Activated naive CD4-positive, alpha-beta T cell treated with anti-CD3 and anti-CD28 coated beads, Interleukin-2, amount 50 U/mL, for 72 hours (primary cell): ENCODE results near the gene NDC80. TPM values are rescaled to one million over a fixed set of nuclear protein-coding genes. Genes with fewer than 3 reads are reported as not detected.
"Not testable (repeated sequence)": the region's sequence is repeated elsewhere in the genome, so short reads cannot be mapped to it uniquely, and the experiment has no call there.

Experiments used
- ATAC-seq, 2 donors: fragments of 150-1000 bp; cut with Tn5 transposase; 2 replicates each; pipeline ENCODE4 v1.10.0; 2021; ENCODE audit warnings: mild to moderate bottlenecking in 2 of 2, moderate library complexity in 2 of 2
- DNase-seq, 2 donors: peaks; one replicate each; pipeline ENCODE4 v3.0.0; 2021 to 2022; ENCODE audit warnings: low spot score in 2 of 2
- H3K27ac Mint-ChIP-seq, 2 donors: one replicate each; pipeline ENCODE4 v1.8.0; 2022; ENCODE audit warnings: mild to moderate bottlenecking in 2 of 2, mixed read lengths in 2 of 2
- H3K36me3 Mint-ChIP-seq, 2 donors: one replicate each; pipeline ENCODE4 v1.8.0; 2022; ENCODE audit warnings: mixed read lengths in 2 of 2
- H3K9me3 Mint-ChIP-seq, 2 donors: one replicate each; pipeline ENCODE4 v1.8.0; 2022; ENCODE audit warnings: mixed read lengths in 2 of 2
- total RNA-seq, 2 donors: library from RNA; stranded (reverse); gene quantifications; one replicate each; pipeline ENCODE4 v1.2.3, GENCODE V29; 2022

Gene NDC80
- total RNA-seq = 100 to 1,000 TPM in 1 of 2 donors, 10 to 100 TPM in 1; 66.8 to 117 TPM

GRCh38 chr18:2571200-2572170 is at the start of gene NDC80, which contains the start of gene METTL4:
Gene NDC80, plus strand, starts transcription at chr18:2571557. Its CDS starts 1,429 bp downstream, at chr18:2572986.
Gene METTL4, minus strand, starts transcription at chr18:2571505. Its CDS starts 4,289 bp downstream, at chr18:2567216.
- DNase-seq = peak; percentile 79 to 86
- peak; percentile 88 to 89 for ATAC-seq
- Mint-ChIP-seq H3K27ac (peak within 1 kb of the TSS; percentile 99 to 100), H3K36me3 (peaks cover 31 to 67% of the 10 kb centered on the region in 2 donors), H3K9me3 (no peaks in the 10 kb centered on the region)

GRCh38 chr18:2522112-2522511 is 49.2 kb upstream of the NDC80 start:
- H3K9me3 Mint-ChIP-seq = no peaks in the 10 kb centered on the region
- DNase-seq = no peak
- no peaks in the 10 kb centered on the region for H3K36me3 Mint-ChIP-seq
- H3K27ac Mint-ChIP-seq = peak overlapping the region in 1 of 2 donors; percentile 41
- ATAC-seq = no peak

GRCh38 chr18:2524794-2525198 is 46.6 kb upstream of the NDC80 start:
- not testable (repeated sequence) for H3K9me3 Mint-ChIP-seq

GRCh38 chr18:2526329-2526728 is 45.0 kb upstream of the NDC80 start:
- ATAC-seq (no peak), DNase-seq (no peak)
- no peak overlapping the region for H3K27ac Mint-ChIP-seq
- no peaks in the 10 kb centered on the region for H3K36me3 Mint-ChIP-seq
- H3K9me3 Mint-ChIP-seq = no peaks in the 10 kb centered on the region

More at GRCh38 chr18:2524794-2525198, 46.6 kb upstream of the NDC80 start:
- not testable (repeated sequence) for DNase-seq, ATAC-seq, H3K36me3 Mint-ChIP-seq, H3K27ac Mint-ChIP-seq

DNA sequence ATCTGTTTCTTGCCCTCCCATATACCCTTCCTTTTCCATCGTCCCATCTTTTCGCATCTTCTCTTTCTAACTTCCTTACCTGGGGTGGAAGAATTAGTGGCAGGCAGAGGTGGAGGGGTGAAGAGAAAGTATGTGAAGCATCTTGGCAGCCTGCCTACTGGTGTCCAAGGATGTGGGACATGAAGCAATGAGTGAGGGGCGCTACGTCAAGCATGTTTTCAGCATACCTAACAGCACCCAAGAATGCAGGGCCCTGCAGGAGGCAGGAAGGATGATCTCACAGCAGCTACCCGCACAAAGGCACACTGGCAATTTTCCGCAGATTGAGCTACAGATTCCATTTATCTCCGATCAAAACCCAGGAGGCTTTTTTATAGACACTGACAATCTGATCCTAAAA is 42.2 kb upstream of the NDC80 start:
- Mint-ChIP-seq H3K36me3 (peaks cover 8 to 9% of the 10 kb centered on the region in 2 donors), H3K9me3 (no peaks in the 10 kb centered on the region), H3K27ac (no peak overlapping the region)
- no peak for DNase-seq
- no peak for ATAC-seq

GRCh38 chr18:2531751-2532150 is 39.6 kb upstream of the NDC80 start:
- Mint-ChIP-seq H3K27ac (no peak overlapping the region), H3K36me3 (peaks cover 8 to 9% of the 10 kb centered on the region in 2 donors), H3K9me3 (no peaks in the 10 kb centered on the region)
- ATAC-seq (no peak), DNase-seq (no peak)

DNA sequence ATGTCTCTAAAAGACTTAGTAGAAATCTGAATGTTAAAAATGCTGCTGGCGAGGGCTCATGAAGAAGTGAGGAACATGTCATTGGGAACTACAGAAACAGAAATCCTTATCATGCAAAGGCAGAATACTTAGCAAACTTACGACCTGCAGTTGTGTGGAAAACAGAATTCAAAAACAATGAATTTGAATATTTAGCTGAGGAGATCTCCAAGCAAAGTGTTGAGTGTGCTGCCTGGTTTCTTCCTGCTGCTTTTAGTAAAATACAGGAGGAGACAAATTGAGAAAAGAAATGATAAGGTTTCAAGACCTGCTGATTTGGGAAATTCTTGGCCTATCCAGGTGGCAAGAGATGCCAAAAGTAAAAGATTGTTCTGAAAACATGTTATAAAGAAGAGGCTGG is 38.6 kb upstream of the NDC80 start:
- no peaks in the 10 kb centered on the region for H3K9me3 Mint-ChIP-seq
- DNase-seq (no peak), ATAC-seq (no peak)
- no peak overlapping the region for H3K27ac Mint-ChIP-seq
- peaks cover 8 to 9% of the 10 kb centered on the region in 2 donors for H3K36me3 Mint-ChIP-seq

DNA sequence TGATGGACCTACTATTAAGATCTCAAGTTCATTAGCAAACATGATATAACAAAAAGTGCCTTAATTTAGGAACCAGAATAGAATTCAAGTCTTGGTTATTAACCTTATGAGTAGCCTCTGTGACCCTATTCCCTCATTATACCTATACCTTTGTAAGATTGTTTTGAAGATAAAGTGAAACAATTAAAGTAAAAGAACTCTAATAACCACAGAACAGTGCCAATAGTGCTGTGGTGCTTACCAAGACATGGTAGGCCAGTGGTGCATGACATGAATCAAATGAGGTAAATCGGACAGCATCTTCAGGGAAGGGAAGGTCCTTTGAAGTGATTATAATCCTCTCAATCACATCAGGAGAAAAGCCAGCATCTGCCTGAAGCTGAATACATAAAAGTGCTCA is 36.5 kb upstream of the NDC80 start:
- DNase-seq = no peak
- H3K36me3 Mint-ChIP-seq = peaks cover 8 to 9% of the 10 kb centered on the region in 2 donors

DNA sequence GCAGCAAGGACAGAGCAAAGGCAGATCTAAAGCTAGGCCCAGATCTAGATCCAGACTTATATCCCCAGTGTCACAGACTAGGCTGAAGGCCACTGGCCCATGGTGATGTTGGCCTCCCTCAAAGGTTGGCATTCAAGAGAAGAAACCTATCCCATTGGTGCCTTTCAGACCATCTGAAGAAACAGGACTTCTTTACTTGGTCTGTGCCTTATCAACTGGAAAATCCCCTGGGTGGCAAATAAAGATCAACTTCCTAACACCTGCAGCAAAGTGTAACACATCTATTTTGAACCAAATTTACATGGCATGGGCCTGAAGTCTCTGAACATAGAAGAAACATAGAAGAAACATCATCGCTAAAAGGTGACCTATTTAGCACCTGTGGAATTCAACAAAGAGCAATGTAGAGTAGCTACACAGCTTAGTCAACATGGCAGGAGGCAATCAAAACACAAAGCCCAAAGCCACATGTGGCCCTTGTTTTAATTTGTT is 35.9 kb upstream of the NDC80 start:
- Mint-ChIP-seq H3K36me3 (peaks cover 8 to 9% of the 10 kb centered on the region in 2 donors), H3K9me3 (no peaks in the 10 kb centered on the region), H3K27ac (no peak overlapping the region)
- no peak for ATAC-seq
- no peak for DNase-seq

More for the DNA sequence above, 36.5 kb upstream of the NDC80 start:
- Mint-ChIP-seq H3K9me3 (no peaks in the 10 kb centered on the region), H3K27ac (no peak overlapping the region)
- ATAC-seq = no peak

- Mint-ChIP-seq H3K9me3 (no peaks in the 10 kb centered on the region), H3K27ac (no peak overlapping the region), H3K36me3 (peaks cover 8 to 9% of the 10 kb centered on the region in 2 donors)
- ATAC-seq (no peak), DNase-seq (no peak)
Observed at GRCh38 chr18:2536063-2536462, 35.3 kb upstream of the NDC80 start.

DNA sequence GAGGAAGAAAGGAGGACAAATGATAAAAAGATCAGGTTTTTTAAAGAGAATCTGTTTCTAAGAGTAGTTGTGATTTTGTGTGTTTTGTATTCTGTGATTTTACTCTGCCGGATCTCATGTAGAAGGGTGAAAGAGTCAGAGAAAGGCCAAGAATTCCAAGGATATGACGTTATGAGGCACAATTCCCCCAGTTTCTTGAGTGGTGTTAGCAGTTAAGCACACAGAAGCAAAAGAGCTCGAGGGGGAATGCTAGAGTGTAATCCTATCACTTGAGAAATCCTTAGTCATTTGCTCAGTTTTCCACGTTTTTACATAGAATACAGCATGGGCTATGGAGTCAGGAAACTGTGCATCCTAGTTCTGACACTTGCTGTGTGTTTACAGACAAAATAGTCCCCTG is 34.9 kb upstream of the NDC80 start:
- DNase-seq (no peak), ATAC-seq (no peak)
- peaks cover 8 to 9% of the 10 kb centered on the region in 2 donors for H3K36me3 Mint-ChIP-seq
- no peak overlapping the region for H3K27ac Mint-ChIP-seq
- H3K9me3 Mint-ChIP-seq = no peaks in the 10 kb centered on the region

GRCh38 chr18:2537296-2537695 is 34.1 kb upstream of the NDC80 start:
- no peak for ATAC-seq
- Mint-ChIP-seq H3K36me3 (peaks cover 8 to 9% of the 10 kb centered on the region in 2 donors), H3K9me3 (no peaks in the 10 kb centered on the region), H3K27ac (no peak overlapping the region)
- DNase-seq = no peak

DNA sequence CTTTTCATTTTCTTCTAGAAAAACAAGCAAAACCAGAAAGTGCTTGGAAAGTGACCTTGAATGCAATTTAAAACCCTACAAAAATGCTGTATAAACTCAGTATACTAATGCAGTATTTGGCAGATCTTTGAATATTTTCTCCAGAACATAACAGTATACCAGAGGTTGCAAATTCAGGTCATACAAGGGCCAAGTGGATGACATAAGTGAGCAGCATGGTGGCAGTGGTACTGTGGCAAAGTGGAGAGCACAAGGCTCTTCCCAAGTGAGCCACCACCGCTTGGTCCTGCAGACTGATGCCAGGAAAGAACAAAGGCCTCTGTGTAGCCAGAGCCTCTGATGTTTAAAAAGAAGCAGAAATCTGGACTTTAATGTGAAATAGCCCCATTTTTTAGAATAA is 33.1 kb upstream of the NDC80 start:
- H3K9me3 Mint-ChIP-seq = no peaks in the 10 kb centered on the region
- no peak for DNase-seq
- no peak for ATAC-seq
- no peak overlapping the region for H3K27ac Mint-ChIP-seq
- H3K36me3 Mint-ChIP-seq = no peaks in the 10 kb centered on the region

DNA sequence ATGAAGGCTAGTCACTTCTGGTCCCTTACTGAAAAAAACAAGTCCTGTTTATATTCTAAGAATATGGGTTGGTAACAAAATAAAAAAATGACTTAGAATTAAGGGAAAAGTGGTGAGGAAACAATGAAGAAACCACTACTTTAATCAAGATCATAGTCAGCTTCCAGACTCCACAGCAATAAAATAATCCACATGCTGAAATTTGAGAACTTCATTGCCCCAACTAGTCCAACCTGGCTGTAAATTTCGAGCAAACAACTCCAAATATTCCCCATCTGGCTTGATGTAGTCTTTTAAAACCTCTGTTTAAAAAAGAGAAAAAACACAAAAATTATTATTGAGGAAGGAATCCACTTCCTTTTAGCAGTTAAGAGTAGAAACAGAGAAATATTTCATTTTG is 32.5 kb upstream of the NDC80 start:
- no peak for ATAC-seq

DNA sequence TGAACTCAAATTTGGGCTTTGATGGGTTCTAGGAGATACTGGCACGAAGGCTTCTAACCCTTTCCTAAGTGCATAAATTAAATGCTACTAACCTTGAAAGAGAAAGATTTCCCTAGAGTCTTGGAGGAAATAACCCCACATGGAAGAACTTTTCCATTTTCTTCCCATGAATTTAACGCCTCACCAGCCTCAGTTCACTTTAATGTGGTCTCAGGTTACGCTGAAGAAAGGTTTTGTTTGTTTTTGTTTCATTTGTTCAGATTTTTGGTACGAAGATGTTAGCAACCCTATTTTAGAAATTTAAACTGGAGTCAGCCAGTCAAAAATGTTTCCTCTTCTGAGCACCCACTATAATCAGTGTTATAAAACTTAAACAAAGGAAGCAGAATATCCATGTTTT is 30.8 kb upstream of the NDC80 start:
- DNase-seq (no peak), ATAC-seq (no peak)
- Mint-ChIP-seq H3K27ac (no peak overlapping the region), H3K9me3 (no peaks in the 10 kb centered on the region), H3K36me3 (no peaks in the 10 kb centered on the region)

More for the DNA sequence above, 32.5 kb upstream of the NDC80 start:
- Mint-ChIP-seq H3K9me3 (no peaks in the 10 kb centered on the region), H3K36me3 (no peaks in the 10 kb centered on the region), H3K27ac (no peak overlapping the region)
- no peak for DNase-seq

- ATAC-seq, H3K27ac Mint-ChIP-seq, H3K9me3 Mint-ChIP-seq, H3K36me3 Mint-ChIP-seq, DNase-seq: not testable (repeated sequence)
Observed at GRCh38 chr18:2541925-2542563, 29.3 kb upstream of the NDC80 start.

DNA sequence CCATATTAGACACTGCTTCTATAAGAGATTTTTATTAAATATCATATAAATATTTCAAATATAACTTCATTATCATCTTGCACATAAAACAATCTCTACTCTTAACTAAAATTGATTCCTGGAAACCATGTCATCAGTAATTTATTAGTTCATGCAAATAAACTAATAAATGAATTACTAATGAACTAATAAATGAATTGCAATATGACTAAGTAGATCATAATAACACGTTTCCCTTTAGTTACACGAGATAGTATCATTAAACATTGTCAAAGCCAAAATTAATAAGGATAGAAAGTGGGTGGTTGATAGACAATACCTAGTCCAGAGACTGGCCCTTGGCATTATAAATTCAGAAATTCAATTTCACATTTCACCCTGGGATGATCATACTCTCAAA is 26.2 kb upstream of the NDC80 start:
- H3K36me3 Mint-ChIP-seq = no peaks in the 10 kb centered on the region
- no peak overlapping the region for H3K27ac Mint-ChIP-seq
- DNase-seq (no peak), ATAC-seq (no peak)
- no peaks in the 10 kb centered on the region for H3K9me3 Mint-ChIP-seq
